IgD-negative memory B cell (primary cell): ENCODE data around the gene PTPN11. TPM values are rescaled to one million over a fixed set of nuclear protein-coding genes. Genes with fewer than 3 reads are reported as not detected.

Source experiments
- H3K27ac Mint-ChIP-seq, 3 donors: one replicate each; pipeline ENCODE4 v1.8.0; 2020 to 2022; ENCODE audit warnings: mild to moderate bottlenecking in 3 of 3, mixed read lengths in 3 of 3, moderate library complexity in 1 of 3
- H3K27me3 Mint-ChIP-seq: one replicate; pipeline ENCODE4 v1.8.0; 2021; ENCODE audit warnings: mixed read lengths
- H3K36me3 Mint-ChIP-seq: one replicate; pipeline ENCODE4 v1.8.0; 2020; ENCODE audit warnings: mild to moderate bottlenecking, mixed read lengths
- H3K4me1 Mint-ChIP-seq, 3 donors: one replicate each; pipeline ENCODE4 v1.8.0; 2020 to 2022; ENCODE audit warnings: mixed read lengths in 3 of 3, mild to moderate bottlenecking in 1 of 3
- H3K4me3 Mint-ChIP-seq, 4 donors: one replicate each; pipeline ENCODE4 v1.8.0; 2020 to 2022; ENCODE audit warnings: mild to moderate bottlenecking in 4 of 4, mixed read lengths in 4 of 4, moderate library complexity in 3 of 4
- H3K9me3 Mint-ChIP-seq, 3 donors: one replicate each; pipeline ENCODE4 v1.8.0; 2020 to 2021; ENCODE audit warnings: mixed read lengths in 3 of 3, mild to moderate bottlenecking in 1 of 3
- polyA plus RNA-seq: library from polyadenylated mRNA; unstranded; fragments of 300-500 nt; fragmentation: Illumina TruSeq; gene quantifications from one replicate; pipeline ENCODE4 v1.2.3, GENCODE V29; 2021

Gene PTPN11
- polyA plus RNA-seq, 1 donor from 2014 or later: 69.9 TPM

- H3K36me3 Mint-ChIP-seq: peaks cover 2% of the 10 kb centered on the region
- no peaks in the 10 kb centered on the region for H3K4me1 Mint-ChIP-seq
- H3K27ac Mint-ChIP-seq: no peak overlapping the region
- H3K27me3 Mint-ChIP-seq: peaks cover 4% of the 10 kb centered on the region
- H3K4me3 Mint-ChIP-seq: peak overlapping the region in 1 of 4 donors; percentile 2
- no peaks in the 10 kb centered on the region for H3K9me3 Mint-ChIP-seq
Measured at GRCh38 chr12:112527082-112527481, 108.3 kb downstream of the PTPN11 start.

DNA sequence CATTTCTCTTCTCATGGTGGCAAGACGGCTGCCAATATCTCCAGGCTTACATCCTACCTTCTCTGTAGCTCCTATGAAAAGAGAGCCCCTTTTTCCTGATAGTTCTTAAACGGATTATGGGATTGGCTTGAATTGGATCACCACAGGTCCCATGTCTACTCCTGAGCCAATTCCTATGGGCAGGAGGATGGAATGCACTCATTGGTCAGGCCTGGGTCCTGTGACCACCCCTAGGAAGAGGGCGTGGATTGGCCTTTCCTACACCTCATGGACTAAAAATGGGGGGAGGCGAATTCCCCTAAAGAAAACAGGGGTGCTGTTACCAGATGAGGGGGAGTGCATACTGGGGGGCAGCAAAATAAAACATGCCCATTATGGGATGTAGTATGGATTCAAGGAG, 108.8 kb downstream of the PTPN11 start:
- Mint-ChIP-seq H3K27me3 (peaks cover 4% of the 10 kb centered on the region), H3K9me3 (no peaks in the 10 kb centered on the region)

GRCh38 chr12:112528521-112528920, 109.8 kb downstream of the PTPN11 start:
- Mint-ChIP-seq H3K27me3 (peaks cover 6% of the 10 kb centered on the region), H3K27ac (no peak overlapping the region), H3K4me1 (no peaks in the 10 kb centered on the region), H3K36me3 (peaks cover 2% of the 10 kb centered on the region), H3K4me3 (no peak overlapping the region), H3K9me3 (no peaks in the 10 kb centered on the region)

More for the DNA sequence above, 108.8 kb downstream of the PTPN11 start:
- Mint-ChIP-seq H3K4me1 (no peaks in the 10 kb centered on the region), H3K4me3 (no peak overlapping the region), H3K27ac (no peak overlapping the region), H3K36me3 (peaks cover 2% of the 10 kb centered on the region)

GRCh38 chr12:112530941-112531340, 112.2 kb downstream of the PTPN11 start:
- Mint-ChIP-seq H3K27me3 (peaks cover 6% of the 10 kb centered on the region), H3K27ac (no peak overlapping the region)

GRCh38 chr12:112532106-112532505, 113.4 kb downstream of the PTPN11 start:
- Mint-ChIP-seq H3K27ac (no peak overlapping the region), H3K4me1 (no peaks in the 10 kb centered on the region), H3K9me3 (no peaks in the 10 kb centered on the region), H3K4me3 (no peak overlapping the region), H3K36me3 (peaks cover 2% of the 10 kb centered on the region), H3K27me3 (peaks cover 6% of the 10 kb centered on the region)

More at GRCh38 chr12:112530941-112531340, 112.2 kb downstream of the PTPN11 start:
- no peaks in the 10 kb centered on the region for H3K4me1 Mint-ChIP-seq
- H3K4me3 Mint-ChIP-seq: no peak overlapping the region
- H3K9me3 Mint-ChIP-seq: no peaks in the 10 kb centered on the region
- H3K36me3 Mint-ChIP-seq: no peaks in the 10 kb centered on the region

DNA sequence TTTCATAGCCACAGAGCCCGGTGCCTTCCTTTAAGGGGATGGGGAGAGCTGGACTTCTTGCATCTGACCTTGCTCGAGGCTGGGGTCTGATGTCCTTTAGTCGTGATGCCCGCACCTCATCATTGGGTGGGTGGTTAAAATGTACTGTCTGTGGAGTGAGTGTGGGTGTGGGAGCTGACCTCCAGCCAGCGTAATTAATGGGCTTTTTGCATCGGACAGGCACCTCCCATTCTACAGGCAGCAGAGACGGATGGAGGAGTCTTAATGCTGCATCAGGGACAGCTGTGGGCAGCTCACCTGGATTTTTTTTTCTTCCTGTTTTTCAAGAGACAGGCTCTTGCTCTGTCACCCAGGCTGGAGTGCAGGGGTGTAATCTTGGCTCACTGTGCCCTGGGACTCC, 114.8 kb downstream of the PTPN11 start:
- Mint-ChIP-seq H3K9me3 (no peaks in the 10 kb centered on the region), H3K4me1 (peaks cover 0 to 2% (median 0%) of the 10 kb centered on the region in 3 donors), H3K27me3 (peaks cover 6% of the 10 kb centered on the region), H3K4me3 (no peak overlapping the region), H3K36me3 (peaks cover 2% of the 10 kb centered on the region), H3K27ac (no peak overlapping the region)

DNA sequence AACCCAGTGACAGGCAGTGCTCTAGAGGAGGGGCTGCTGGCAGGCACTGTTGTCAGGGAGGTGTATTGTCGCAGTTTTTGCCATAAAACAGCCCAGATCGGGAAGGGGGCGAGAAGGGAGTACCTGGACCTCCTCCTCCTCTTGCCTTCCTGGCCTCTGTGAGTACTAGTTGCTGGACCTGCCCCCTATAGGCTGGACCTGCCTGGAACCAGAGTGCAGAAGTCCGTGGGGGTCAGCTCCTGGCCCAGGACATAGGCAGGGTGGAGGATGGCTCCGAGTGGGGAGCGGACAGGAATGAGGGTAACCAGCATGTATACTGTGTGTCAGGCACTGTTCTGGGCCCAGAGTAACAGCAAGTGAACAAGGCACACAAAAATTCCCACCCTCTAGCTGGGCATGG, 116.3 kb downstream of the PTPN11 start:
- Mint-ChIP-seq H3K4me3 (no peak overlapping the region), H3K9me3 (no peaks in the 10 kb centered on the region), H3K4me1 (peaks cover 0 to 2% (median 0%) of the 10 kb centered on the region in 3 donors), H3K27ac (no peak overlapping the region), H3K36me3 (peaks cover 2% of the 10 kb centered on the region), H3K27me3 (peaks cover 5% of the 10 kb centered on the region)

DNA sequence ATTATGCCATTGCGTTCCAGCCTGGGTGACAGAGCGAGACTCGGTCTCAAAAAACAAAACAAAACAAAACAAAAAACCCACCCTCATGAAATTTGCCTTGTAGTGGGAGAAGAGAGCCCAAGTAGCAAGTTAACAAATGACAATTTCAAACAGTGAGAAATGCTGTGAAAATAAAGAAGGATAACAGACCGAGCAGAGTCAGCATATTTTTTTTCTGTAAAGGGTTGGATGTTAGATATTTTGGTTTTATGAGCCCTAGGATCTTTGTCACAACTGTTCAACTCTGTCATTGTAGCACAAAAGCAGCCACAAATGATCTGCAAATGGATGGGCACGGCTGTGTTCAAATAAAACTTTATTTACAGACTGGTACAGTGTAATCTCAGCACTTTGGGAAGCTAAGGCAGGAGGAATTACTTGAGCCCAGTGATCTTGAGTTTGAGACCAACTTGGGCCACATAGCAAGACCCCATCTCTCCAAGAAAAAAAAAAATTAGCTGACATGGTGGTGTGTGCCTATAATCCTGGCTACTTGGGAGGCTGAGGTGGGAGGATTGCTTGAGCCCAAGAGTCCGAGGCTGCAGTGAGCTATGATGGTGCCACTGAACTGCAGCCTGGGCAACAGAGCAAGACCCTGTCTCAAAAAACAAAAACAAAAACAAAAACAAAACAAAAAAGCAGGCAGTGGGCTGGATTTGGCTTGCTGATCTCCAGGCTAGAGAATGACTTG, 117.1 kb downstream of the PTPN11 start:
- Mint-ChIP-seq H3K27ac (no peak overlapping the region), H3K4me3 (no peak overlapping the region), H3K36me3 (peaks cover 2% of the 10 kb centered on the region), H3K9me3 (no peaks in the 10 kb centered on the region), H3K27me3 (peaks cover 3% of the 10 kb centered on the region), H3K4me1 (peaks cover 0 to 2% (median 0%) of the 10 kb centered on the region in 3 donors)

GRCh38 chr12:112536367-112536730, 117.6 kb downstream of the PTPN11 start:
- H3K27me3 Mint-ChIP-seq: peaks cover 4% of the 10 kb centered on the region
- no peaks in the 10 kb centered on the region for H3K9me3 Mint-ChIP-seq
- no peak overlapping the region for H3K27ac Mint-ChIP-seq
- no peak overlapping the region for H3K4me3 Mint-ChIP-seq
- peaks cover 0 to 2% (median 0%) of the 10 kb centered on the region in 3 donors for H3K4me1 Mint-ChIP-seq
- H3K36me3 Mint-ChIP-seq: peaks cover 2% of the 10 kb centered on the region

DNA sequence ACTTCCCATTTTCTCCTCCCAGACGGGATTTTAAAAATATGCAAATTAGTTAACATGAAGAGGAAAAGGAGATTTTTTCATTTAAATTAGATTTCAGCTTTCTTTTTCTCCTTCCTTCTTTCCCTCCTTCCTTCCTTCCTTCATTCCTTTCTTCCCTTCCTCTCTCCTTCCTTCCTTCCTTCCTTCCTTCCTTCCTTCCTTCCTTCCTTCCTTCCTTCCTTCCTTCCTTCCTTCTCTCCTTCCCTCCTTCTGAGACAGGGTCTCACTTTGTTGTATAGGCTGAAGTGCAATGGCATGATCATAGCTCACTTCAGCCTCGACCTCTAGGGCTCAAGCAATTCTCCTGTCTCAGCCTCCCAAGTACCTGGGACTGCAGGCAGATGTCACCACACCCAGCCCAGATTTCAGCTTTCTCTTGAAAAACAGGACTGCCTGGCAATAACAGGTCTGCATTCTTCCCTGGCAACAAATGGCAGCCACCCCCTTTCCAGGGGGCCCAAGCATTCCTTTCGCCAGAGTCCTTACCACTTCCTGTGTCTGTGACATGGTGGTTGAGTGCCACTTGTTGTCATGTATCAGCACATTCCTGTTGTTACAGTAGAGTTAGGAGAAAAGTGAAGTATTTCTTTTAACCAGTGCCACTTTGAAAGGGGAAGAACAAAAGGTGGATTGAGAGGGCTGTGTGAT, 119.1 kb downstream of the PTPN11 start:
- Mint-ChIP-seq H3K36me3 (peaks cover 2% of the 10 kb centered on the region), H3K4me1 (peaks cover 0 to 2% (median 0%) of the 10 kb centered on the region in 3 donors), H3K4me3 (no peak overlapping the region)

GRCh38 chr12:112538740-112539139, 120.0 kb downstream of the PTPN11 start:
- peaks cover 9% of the 10 kb centered on the region for H3K27me3 Mint-ChIP-seq
- H3K4me3 Mint-ChIP-seq: no peak overlapping the region
- peaks cover 0 to 2% (median 0%) of the 10 kb centered on the region in 3 donors for H3K4me1 Mint-ChIP-seq
- H3K27ac Mint-ChIP-seq: no peak overlapping the region
- H3K9me3 Mint-ChIP-seq: peaks cover 0 to 2% (median 0%) of the 10 kb centered on the region in 3 donors
- peaks cover 2% of the 10 kb centered on the region for H3K36me3 Mint-ChIP-seq

More for the DNA sequence above, 119.1 kb downstream of the PTPN11 start:
- peaks cover 9% of the 10 kb centered on the region for H3K27me3 Mint-ChIP-seq
- peaks cover 0 to under 1% (median 0%) of the 10 kb centered on the region in 3 donors for H3K9me3 Mint-ChIP-seq
- H3K27ac Mint-ChIP-seq: no peak overlapping the region

DNA sequence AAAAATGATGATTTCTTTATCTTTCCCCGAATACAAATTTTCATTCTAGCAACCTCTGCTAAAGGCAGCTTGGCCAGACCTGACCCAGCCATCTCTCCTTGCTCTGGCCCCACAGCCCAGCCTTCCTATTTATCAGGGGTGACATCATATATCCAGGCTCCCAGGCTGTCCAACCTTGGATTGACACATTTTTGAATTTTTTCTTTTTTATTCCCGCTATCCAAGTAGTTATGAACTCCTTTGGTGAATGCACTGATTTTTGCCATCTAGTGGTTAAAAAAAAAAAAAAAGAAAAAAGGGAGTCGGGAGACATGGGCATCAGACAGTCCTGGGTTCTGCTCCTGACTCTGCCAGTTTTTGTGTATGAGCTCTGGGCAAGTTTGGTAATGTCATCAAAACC, 120.5 kb downstream of the PTPN11 start:
- H3K4me1 Mint-ChIP-seq: peaks cover 0 to 2% (median 0%) of the 10 kb centered on the region in 3 donors
- peaks cover 12% of the 10 kb centered on the region for H3K27me3 Mint-ChIP-seq
- peaks cover 0 to 2% (median 0%) of the 10 kb centered on the region in 3 donors for H3K9me3 Mint-ChIP-seq
- H3K27ac Mint-ChIP-seq: no peak overlapping the region
- H3K4me3 Mint-ChIP-seq: no peak overlapping the region
- H3K36me3 Mint-ChIP-seq: peaks cover 2% of the 10 kb centered on the region

GRCh38 chr12:112540021-112540420, 121.3 kb downstream of the PTPN11 start:
- Mint-ChIP-seq H3K4me1 (peaks cover 0 to 2% (median 0%) of the 10 kb centered on the region in 3 donors), H3K4me3 (no peak overlapping the region), H3K27ac (no peak overlapping the region), H3K36me3 (peaks cover 2% of the 10 kb centered on the region), H3K9me3 (peaks cover 0 to 2% (median 0%) of the 10 kb centered on the region in 3 donors), H3K27me3 (peaks cover 12% of the 10 kb centered on the region)

GRCh38 chr12:112543751-112544150, 125.0 kb downstream of the PTPN11 start:
- Mint-ChIP-seq H3K27ac (no peak overlapping the region), H3K36me3 (no peaks in the 10 kb centered on the region), H3K9me3 (peaks cover 0 to 2% (median 0%) of the 10 kb centered on the region in 3 donors), H3K27me3 (peaks cover 22% of the 10 kb centered on the region), H3K4me3 (no peak overlapping the region), H3K4me1 (peaks cover 0 to 1% (median 0%) of the 10 kb centered on the region in 3 donors)

GRCh38 chr12:112546339-112546738, 127.6 kb downstream of the PTPN11 start:
- Mint-ChIP-seq H3K9me3 (peaks cover 0 to 4% (median 0%) of the 10 kb centered on the region in 3 donors), H3K27me3 (peaks cover 24% of the 10 kb centered on the region), H3K4me3 (no peak overlapping the region), H3K27ac (no peak overlapping the region), H3K36me3 (no peaks in the 10 kb centered on the region), H3K4me1 (peaks cover 0 to 1% (median 0%) of the 10 kb centered on the region in 3 donors)
